A549 (cell line): ENCODE measurements around the gene EXOSC7. TPM values are rescaled to one million over a fixed set of nuclear protein-coding genes. Genes with fewer than 3 reads are reported as not detected.

Experiments
- ATAC-seq, 2 experiments: fragments of 200-7000 bp in 1 of 2; fragments of >200 bp in 1 of 2; cut with Nextera tagmentation in 1 of 2; cut with Tn5 transposase in 1 of 2; 3 replicates each; pipeline versions ENCODE4 v1.8.0 to v1.9.1; 2018 to 2020; ENCODE audit warnings: mild to moderate bottlenecking in 1 of 2, moderate library complexity in 1 of 2
- CTCF ChIA-PET: fragments of 300-600 bp; sonication (Branson Sonifier 250); formaldehyde crosslinking; extraction: SDS; loops from one replicate; lab custom pipeline; 2021; ENCODE audit warnings: antibody characterized with exemption, inconsistent platforms; lab: Yijun Ruan, JAX
- POLR2A ChIA-PET: fragments of 350-600 bp; formaldehyde crosslinking; extraction: SDS; loops from one replicate; lab custom pipeline; 2021; ENCODE audit warnings: antibody characterized with exemption, inconsistent platforms; lab: Yijun Ruan, JAX
- DNase-seq, 2 experiments: peaks; one replicate each; pipeline versions ENCODE4 v3.0.0 to v3.0.0-alpha.2; 2011 to 2016; ENCODE audit warnings: low read depth in 1 of 2, low spot score in 1 of 2
- FAIRE-seq: peaks from 2 replicates; lab custom pipeline; 2011; peaks lifted over from hg19 to GRCh38; lab: Jason Lieb, UNC
- H3K27ac ChIP-seq, 2 experiments: fragments of >200 bp; sonication (Bioruptor Twin); formaldehyde crosslinking; 3 replicates each; pipeline ENCODE4 v1.5.1; 2016 to 2017
- H3K4me1 ChIP-seq: fragments of >200 bp; sonication (Bioruptor Twin); formaldehyde crosslinking; 3 replicates; pipeline ENCODE4 v1.6.1; 2016
- H3K4me2 ChIP-seq: fragments of >200 bp; sonication (Bioruptor Twin); formaldehyde crosslinking; 3 replicates; pipeline ENCODE4 v1.6.1; 2016
- H3K4me3 ChIP-seq: fragments of >200 bp; sonication (Bioruptor Twin); formaldehyde crosslinking; 3 replicates; pipeline ENCODE4 v1.5.1; 2016
- H3K9me3 ChIP-seq: fragments of >200 bp; sonication (Bioruptor Twin); formaldehyde crosslinking; 3 replicates; pipeline ENCODE4 v1.6.1; 2016
- BCL3 ChIP-seq: fragments of >200 bp; sonication (Bioruptor Twin); formaldehyde crosslinking; IDR thresholded peaks from 3 replicates; pipeline ENCODE4 v1.6.1; 2016
- CBX8 ChIP-seq: fragments of 200-600 bp; sonication (generic); IDR thresholded peaks from 2 replicates; pipeline ENCODE4 v1.6.1; 2016
- CEBPB ChIP-seq, 2 experiments: fragments of >200 bp in 1 of 2; sonication (Bioruptor Twin) in 1 of 2; formaldehyde crosslinking in 1 of 2; IDR thresholded peaks; 2 replicates each; pipeline ENCODE4 v1.6.1; 2012 to 2016
- CHD2 ChIP-seq: fragments of 150-350 bp; IDR thresholded peaks from 2 replicates; pipeline ENCODE4 v1.6.1; 2014; ENCODE audit warnings: low read length; ENCODE audit not compliant: partially characterized antibody
- CTCF ChIP-seq: fragments of >200 bp; sonication (Bioruptor Twin); formaldehyde crosslinking; IDR thresholded peaks from 3 replicates; pipeline ENCODE4 v1.5.1; 2016
- EHF ChIP-seq: fragments of 250-450 bp; sonication (Bioruptor Pico); IDR thresholded peaks from 2 replicates; pipeline ENCODE4 v1.5.0; 2020; ENCODE audit warnings: mild to moderate bottlenecking
- HMGXB4 ChIP-seq: fragments of 250-450 bp; sonication (Bioruptor Pico); IDR thresholded peaks from 2 replicates; pipeline ENCODE4 v1.5.0; 2021; ENCODE audit warnings: mild to moderate bottlenecking, moderate library complexity, borderline replicate concordance
- HOXA7 ChIP-seq: fragments of 250-450 bp; sonication (Bioruptor Pico); IDR thresholded peaks from 2 replicates; pipeline ENCODE4 v1.5.0; 2020; ENCODE audit warnings: mild to moderate bottlenecking, moderate library complexity
- JUNB ChIP-seq: fragments of >200 bp; sonication (Bioruptor Twin); formaldehyde crosslinking; IDR thresholded peaks from 2 replicates; pipeline ENCODE4 v1.6.1; 2016
- MAX ChIP-seq: IDR thresholded peaks from 2 replicates; pipeline ENCODE4 v1.6.1; 2012
- RARB ChIP-seq: fragments of 250-450 bp; sonication (Bioruptor Pico); IDR thresholded peaks from 2 replicates; pipeline ENCODE4 v1.8.0; 2021; ENCODE audit warnings: mild to moderate bottlenecking, moderate library complexity
- RCOR1 ChIP-seq: fragments of 150-350 bp; IDR thresholded peaks from 2 replicates; pipeline ENCODE4 v1.6.1; 2014; ENCODE audit warnings: antibody characterized with exemption, low read length, low read depth
- REST ChIP-seq: fragments of 200-600 bp; sonication (generic); IDR thresholded peaks from 2 replicates; pipeline ENCODE4 v1.6.1; 2016; ENCODE audit warnings: antibody characterized with exemption, mild to moderate bottlenecking, moderate library complexity
- RNF2 ChIP-seq: fragments of 200-600 bp; sonication (generic); IDR thresholded peaks from 2 replicates; pipeline ENCODE4 v1.6.1; 2016; ENCODE audit warnings: low read depth, mild to moderate bottlenecking, antibody characterized with exemption, moderate library complexity, borderline replicate concordance
- TFCP2L1 ChIP-seq: fragments of 250-450 bp; sonication (Bioruptor Pico); IDR thresholded peaks from 2 replicates; pipeline ENCODE4 v1.5.0; 2021; ENCODE audit warnings: mild to moderate bottlenecking
- TP53 ChIP-seq: fragments of 250-450 bp; sonication (Bioruptor Pico); IDR thresholded peaks from 2 replicates; pipeline ENCODE4 v1.5.0; 2021; ENCODE audit warnings: mild to moderate bottlenecking, moderate library complexity
- ZFP36 ChIP-seq: fragments of 450-650 bp; IDR thresholded peaks from 2 replicates; pipeline ENCODE4 v1.6.1; 2014; ENCODE audit warnings: borderline replicate concordance; ENCODE audit not compliant: partially characterized antibody
- ZSCAN20 ChIP-seq: fragments of 250-450 bp; sonication (Bioruptor Pico); IDR thresholded peaks from 2 replicates; pipeline ENCODE4 v1.8.0; 2022; ENCODE audit warnings: mild to moderate bottlenecking, moderate library complexity
- WGBS: methylation state at CpG from one replicate; pipeline ENCODE4 v1.1.6; 2017; ENCODE audit errors: missing lambda C conversion rate; 5-methylcytosine and 5-hydroxymethylcytosine counted together
- polyA plus RNA-seq, 4 experiments: library from polyadenylated mRNA; depleted of rRNA in 3 of 4; stranded (reverse); fragments of >200 nt; fragmentation: RNase III in 1 of 4; extraction: RNeasy Plus Mini Kit Qiagen cat#74134 plus additional on column Dnase treatment in 1 of 4; gene quantifications; 2 replicates in 3 of 4; 3 replicates in 1 of 4; pipeline ENCODE4 v1.2.3, GENCODE V29; 2011 to 2017

EXOSC7 gene
- polyA plus RNA-seq, 2 of the 4 experiments (the other 2 are of a cell fraction), result 59.1 to 68.4 TPM

GRCh38 chr3:44931791-44932190 lies 44.3 kb upstream of the EXOSC7 start:
- POLR2A ChIA-PET, result no interaction called here
- no peak for FAIRE-seq

GRCh38 chr3:44932271-44932670 lies 43.8 kb upstream of the EXOSC7 start:
- DNase-seq, result no peak
- H3K4me2 ChIP-seq, result no peak overlapping the region
- TF ChIP-seq ZFP36 (no peak), RCOR1 (no peak), MAX (no peak), CHD2 (no peak), REST (no peak), TP53 (CRISPR knock-in tag) (no peak), BCL3 (no peak), EHF (CRISPR knock-in tag) (no peak), JUNB (no peak), RNF2 (no peak), HMGXB4 (CRISPR knock-in tag) (no peak), ZSCAN20 (no peak)
- TF ChIP-seq, all 56 proteins: peak for 0
- Histone ChIP-seq H3K4me3 (no peak overlapping the region), H3K9me3 (no peaks in the 10 kb centered on the region), H3K27ac (no peak overlapping the region), H3K4me1 (no peaks in the 10 kb centered on the region)
- CTCF ChIA-PET, result no interaction called here
- POLR2A ChIA-PET, result no interaction called here
- ATAC-seq, result no peak
- FAIRE-seq, result no peak
- WGBS, result 64% methylated on average over 2 of the region's 2 CpGs

More at GRCh38 chr3:44931791-44932190, 44.3 kb upstream of the EXOSC7 start:
- DNase-seq, result no peak
- 89% methylated on average over 2 of the region's 2 CpGs for WGBS
- Histone ChIP-seq H3K4me1 (no peaks in the 10 kb centered on the region), H3K4me3 (no peak overlapping the region), H3K9me3 (no peaks in the 10 kb centered on the region), H3K27ac (no peak overlapping the region), H3K4me2 (no peak overlapping the region)
- CTCF ChIA-PET, result interaction anchor here (1.1 kb wide), 1 partner anchor 17 kb away, joined by 3 read pairs; no protein-coding TSS in a partner anchor
- TF ChIP-seq RNF2 (no peak), RARB (no peak), CEBPB (IDR thresholded peaks at IDR 0.05) (no peak), TFCP2L1 (CRISPR knock-in tag) (no peak), HOXA7 (CRISPR knock-in tag) (no peak), CTCF (no peak), CBX8 (no peak), ZSCAN20 (no peak)
- ATAC-seq, result no peak
